CD4-positive, alpha-beta T cell treated with Interleukin-4 for 4 hours (primary cell): Measurements from ENCODE around the gene CNBP.
A peak's percentile ranks its signal among the peaks of the same experiment; 100 is the strongest.
"Not testable (repeated sequence)": the region's sequence is repeated elsewhere in the genome, so short reads cannot be mapped to it uniquely, and the experiment has no call there.

Source experiments
- DNase-seq: peaks from one replicate; pipeline ENCODE4 v3.0.0-alpha.2; 2020

Gene CNBP

DNA sequence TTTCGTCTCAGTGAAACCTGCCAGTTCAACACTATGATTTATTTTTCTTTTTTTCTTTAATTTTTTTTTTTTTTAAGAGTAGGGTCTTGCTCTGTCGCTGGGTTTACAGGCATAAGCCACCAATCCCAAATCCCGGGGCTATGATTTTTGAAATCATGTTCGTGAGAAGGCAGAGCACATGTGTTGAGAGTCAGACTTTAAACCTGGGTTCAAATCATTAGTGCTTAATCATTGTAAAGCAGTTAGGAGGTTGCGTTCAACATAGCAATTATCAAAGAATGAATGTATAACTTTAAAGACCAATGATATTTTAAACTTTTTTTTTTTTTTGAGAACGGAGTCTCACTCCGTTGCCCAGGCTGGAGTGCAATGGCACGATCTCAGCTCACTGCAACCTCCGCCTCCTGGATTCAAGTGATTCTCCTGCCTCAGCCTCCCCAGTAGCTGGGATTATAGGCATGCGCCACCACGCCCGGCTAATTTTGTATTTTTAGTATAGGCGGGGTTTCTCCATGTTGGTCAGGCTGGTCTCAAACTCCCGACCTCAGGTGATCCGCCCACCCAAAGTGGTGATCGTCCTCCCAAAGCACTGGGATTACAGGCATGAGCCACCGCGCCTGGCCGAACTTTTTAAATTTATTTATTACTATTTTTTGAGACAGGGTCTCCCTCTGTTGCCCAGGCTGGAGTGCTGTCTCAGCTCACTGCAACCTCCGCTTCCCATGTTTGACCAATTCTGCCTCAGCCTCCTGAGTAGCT lies 1.3 kb upstream of the CNBP start:
- not testable (repeated sequence) for DNase-seq

DNA sequence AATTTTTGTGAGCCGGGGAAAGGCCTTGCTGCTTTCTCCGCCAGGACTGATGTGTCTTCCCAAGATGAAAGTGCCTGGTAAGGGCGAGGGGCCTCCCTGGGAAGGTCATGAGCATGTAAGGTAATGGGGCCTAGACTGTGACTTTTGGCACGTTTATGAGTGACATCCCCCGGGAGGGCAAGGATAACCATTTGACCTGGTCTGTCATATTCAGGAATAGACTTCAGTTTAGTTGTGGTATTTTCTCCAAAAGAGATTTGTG lies 631 bp upstream of the CNBP start:
- DNase-seq, result no peak

DNA sequence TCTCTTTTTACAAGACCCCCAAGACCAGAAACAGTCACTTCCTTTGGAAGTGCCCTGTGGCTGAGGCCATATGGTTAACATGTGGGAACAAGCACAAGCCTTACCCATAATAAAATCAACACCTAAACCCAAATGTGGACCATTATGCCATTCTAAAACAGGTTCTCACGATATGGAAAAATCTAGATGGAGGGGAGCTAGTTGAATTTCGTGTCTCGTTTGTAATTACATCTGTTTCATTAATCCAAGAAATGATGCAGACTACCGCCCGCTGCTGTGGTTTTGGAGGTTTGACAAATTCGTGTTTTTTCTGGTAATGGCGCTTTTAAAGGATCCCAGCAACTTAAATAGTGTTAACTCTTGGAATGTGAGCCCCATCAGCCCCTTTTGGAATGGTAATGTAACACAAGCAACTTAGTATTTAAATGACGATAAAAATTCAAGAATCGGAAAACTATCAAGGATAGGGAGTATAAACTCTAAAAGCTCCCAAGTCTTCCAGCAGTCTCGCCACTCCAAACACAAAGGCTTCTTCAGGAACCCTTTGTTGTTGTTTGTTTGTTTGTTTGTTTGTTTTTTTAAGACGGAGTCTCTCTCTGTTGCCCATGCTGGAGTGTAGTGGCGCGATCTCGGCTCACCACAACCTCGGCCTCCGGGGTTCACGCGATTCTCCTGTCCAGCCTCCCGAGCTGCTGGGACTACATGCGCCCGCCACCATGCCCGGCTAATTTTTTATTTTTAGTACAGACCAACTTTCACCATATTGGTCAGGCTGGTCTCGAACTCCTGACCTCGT lies 1.1 kb downstream of the CNBP start:
- DNase-seq, result peak; percentile 26

DNA sequence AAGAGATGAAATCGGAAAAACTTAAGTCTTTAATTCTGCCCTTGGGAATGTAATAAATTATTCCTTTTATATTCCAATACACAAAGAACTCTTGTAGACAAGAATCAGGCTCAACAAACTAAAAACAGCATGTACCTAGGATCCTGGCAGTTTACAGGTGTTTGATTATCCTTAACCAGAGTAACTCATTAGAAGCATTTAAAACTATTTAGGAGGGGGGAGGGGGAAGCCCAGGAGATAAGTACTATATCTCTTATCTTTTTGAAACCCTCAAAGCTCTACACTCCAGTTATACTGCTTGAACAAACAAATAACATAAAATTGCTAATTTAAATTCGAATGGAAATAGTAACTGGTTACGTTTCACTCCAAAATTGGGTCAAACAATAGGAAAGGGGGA lies 1.9 kb downstream of the CNBP start:
- no peak for DNase-seq

DNA sequence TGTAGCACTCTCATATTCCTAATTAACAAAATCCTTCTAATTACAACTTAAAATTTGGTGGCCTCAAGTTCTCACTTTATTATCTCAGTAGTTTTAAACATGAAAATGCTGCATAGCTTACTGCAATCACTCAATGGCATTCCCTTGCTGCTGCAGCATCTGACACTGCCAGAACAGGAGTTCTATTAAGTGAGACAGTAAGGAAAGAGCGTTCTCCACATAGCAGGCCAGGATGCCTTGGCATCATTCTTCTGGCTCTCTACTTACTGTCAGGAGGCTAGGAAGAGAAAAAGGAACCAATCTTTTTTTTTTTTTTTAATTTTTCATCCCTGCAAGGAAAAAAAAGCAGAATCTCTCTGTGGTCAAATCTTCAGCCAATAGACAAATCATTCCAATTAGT lies 3.2 kb downstream of the CNBP start:
- DNase-seq, result no peak

DNA sequence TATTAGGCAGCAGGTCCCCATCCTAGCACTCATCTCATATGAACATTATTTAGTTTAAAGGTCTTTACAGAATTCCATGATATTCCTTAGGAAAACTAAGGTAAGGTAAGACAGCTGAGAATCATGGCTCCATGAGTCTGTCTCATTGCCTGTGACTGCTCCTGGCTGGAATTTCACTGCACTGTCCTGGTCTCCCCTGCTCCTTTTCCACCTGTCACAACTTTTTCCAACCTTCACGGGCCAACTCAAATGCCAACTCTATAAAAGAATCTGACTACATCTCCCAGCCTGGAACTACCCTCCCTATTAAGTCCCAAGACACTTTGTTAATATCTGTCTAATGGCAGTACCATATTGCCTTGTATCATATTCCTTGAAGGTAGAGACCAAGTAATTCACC lies 7.6 kb downstream of the CNBP start:
- no peak for DNase-seq

DNA sequence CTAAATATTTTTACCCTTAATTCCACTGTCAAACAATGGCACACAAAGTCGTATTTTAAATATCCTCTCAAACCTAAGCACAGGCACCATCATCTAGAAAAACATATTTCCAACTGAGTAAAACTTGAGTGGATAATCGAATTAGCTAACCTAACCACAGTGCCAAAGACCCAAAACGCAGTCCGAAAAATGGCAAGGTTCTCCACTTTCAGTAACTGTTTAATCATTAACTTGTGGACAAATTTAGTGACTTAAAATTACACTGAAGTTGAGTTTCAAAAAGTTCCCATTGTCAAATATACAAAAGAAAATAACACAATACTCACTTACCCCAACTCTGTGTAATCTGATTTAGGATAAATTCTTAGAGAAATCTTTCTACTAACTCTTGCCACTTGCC lies 10.0 kb downstream of the CNBP start:
- DNase-seq, result no peak

DNA sequence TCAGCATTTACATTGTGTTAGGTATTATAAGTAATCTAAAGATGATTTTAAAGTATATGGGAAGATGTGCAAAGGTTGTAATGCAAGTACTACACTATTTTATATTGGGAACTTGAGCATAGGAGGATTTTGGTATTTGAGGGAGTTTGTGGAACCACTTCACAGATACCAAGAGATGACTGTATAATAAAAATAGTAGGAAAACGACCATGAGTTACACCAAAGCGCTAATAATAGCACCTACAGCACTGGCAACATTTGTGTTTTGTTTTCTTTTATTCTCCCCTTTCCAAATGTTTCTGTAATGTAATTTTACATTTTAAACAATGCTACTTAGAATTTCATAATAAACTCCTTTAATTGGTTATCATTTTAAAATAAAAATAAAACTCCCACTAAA lies 10.5 kb downstream of the CNBP start:
- no peak for DNase-seq

DNA sequence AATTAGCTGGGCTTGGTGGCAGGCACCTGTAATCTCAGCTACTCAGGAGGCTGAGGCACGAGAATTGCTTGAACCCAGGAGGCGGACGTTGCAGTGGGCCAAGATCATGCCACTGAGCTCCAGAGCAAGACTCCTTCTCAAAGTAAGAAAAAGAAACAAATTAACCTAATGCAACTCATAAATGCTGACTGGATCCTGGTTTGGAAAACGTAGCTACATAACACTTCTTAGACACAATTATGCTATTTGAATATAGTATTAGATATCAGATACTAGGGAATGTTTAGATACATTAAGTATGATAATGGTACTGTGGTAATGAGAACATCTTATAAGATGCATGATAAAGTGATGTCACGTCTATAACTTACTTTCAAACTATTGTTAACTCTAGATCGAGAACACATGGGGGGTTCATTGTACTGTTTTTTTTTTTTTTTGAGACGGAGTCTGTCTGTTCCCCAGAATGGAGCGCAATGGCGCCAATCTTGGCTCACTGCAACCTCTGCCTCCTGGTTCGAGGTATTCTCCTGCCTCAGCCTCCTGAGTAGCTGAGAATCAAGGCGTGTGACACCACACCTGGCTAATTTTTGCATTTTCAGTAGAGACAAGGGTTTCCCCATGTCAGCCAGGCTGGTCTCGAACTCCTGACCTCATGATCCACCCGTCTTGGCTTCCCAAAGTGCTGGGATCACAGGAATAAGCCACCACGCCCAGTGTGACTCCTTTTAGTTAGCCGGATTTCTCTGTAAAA lies 16.9 kb downstream of the CNBP start:
- DNase-seq, result no peak

DNA sequence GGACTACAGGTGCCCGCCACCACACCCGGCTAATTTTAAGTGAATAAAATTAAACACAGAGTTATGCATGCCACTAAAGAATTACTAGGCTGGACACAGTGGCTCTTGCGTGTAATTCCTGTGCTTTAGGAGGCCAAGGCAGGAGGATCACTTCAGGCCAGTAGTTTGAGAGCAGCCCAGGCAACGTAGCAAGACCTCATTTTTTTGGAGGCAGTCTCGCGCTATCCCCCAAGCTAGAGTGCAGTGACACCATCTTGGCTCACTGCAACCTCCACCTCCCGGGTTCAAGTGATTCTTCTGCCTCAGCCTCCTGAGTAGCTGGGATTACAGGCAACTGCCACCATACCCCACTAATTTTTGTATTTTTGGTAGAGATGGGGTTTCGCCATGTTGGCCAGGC lies 18.1 kb downstream of the CNBP start:
- not testable (repeated sequence) for DNase-seq

DNA sequence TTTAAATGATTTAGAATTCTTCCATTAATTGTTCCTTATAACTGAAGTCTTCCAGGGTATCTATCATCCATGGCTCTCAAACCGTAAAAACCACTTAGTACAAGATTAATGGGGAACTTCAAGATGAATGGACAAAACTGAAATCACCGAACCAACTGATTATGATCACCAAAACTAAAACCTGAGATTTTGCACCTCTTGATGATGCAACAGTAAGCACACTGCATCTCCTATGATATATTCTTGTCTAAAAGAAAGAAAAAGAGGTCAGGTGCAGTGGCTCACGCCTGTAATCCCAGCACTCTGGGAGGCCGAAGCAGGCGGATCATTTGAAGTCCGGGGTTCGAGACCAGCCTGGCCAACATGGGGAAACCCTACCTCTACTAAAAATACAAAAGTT lies 19.2 kb downstream of the CNBP start:
- DNase-seq, result no peak

DNA sequence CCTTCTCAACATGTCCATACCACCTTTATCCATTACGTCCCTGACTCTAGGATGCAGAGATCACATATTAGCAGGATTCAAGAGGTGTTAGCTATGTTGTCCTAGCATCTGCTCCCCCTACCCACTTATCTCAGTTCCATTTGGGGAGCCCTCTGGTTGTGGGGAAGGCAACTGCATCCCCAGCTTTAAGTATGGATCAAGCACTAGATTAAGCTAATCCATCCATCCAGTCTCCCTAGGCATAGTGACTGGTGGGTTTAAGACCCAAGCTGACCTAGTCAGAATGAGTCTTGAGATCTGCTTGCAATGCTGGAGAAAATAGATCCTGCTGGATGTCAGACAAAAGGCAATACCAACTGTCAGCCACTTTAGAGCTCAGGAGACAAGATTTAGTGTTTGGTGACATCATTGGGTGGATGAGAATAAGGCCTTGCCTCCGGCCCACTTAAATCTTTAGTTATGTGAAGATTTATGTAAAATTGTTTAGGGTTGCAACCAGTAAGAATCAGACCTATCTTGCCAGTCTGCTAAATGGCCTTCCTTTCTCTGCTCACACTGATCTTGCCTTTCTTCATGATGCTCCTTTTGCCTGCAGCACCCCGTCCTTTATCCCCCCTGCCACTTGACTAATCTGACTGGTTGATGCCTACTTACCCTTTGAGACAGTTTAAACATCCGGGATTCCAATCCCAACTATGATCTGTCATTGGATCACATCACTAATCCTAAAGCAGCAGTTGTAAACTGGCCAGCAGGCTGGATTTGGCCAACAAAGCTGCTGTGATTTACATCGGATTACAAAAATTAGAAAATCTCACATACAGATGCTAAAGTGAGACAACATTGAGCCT lies 20.7 kb downstream of the CNBP start:
- no peak for DNase-seq

DNA sequence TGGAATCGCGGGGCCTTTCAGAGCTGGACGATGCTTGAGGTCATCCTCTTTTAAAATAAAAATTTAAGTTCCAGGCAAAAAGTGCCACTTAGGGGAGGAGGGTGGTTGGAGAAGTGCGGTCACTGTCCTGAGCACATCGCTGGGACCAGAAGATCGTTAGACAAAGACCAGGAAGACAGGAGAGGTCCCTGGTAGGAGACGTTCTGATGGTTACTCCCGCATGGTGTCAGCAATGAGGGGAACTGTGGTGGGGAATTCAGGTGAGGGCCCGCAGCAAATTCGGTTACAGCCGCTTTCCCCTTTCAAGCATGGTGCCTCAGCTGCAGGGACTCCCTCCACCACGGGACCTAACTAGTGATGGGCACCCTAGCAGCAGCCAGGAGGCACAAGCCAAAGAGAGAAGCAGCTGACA lies 21.8 kb downstream of the CNBP start:
- peak; percentile 12 for DNase-seq

DNA sequence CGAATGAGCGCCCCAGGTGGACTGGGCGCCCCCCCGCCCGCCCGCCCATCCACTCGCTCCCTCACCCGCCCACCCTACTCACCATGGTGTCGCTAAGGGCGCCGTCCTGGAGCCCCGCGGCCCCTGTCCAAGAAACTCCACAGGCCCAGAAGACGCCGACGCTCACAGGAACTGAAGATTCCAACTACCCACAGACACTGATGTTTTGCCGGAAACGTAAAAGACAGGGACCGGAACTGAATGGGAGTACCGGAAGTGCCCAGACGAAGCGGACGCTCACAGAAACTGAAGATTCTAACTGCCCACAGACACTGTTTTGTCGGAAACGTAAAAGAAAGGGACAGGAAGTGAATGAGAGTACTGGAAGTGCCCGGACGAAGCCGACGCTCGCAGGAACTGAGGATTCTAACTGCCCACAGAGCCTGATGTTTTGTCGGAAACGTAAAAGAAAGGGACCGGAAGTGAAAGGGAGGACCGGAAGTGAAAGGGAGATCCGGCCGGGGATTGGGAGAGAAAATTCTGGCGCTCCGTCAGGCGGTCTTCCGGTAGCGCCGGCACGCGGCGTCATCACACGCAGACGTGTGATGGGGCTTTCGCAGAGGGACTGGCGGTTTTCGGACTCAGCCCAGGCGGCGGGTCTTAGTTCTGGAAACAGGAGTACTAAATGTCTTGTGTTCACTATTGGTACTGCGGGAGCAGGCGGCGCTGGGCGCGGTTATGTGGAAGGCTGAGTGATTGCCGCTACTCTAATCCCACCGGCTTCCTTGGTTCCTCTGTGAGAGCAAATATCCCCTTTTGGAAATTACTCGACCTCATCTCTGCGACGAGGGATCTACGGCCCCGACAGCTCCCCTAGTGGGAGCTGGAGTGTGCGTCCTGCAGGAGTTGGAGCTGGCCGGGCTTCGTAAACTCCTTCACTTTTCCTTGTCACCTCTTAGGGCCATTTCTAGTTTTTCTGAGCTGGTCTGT lies 22.5 kb downstream of the CNBP start, which contains the start of gene ISY1:
ISY1 (minus strand) TSS at position 173 of the 969 bp plus-strand sequence; CDS start at position 85, 88 bp downstream.
- DNase-seq, result peak; percentile 94

DNA sequence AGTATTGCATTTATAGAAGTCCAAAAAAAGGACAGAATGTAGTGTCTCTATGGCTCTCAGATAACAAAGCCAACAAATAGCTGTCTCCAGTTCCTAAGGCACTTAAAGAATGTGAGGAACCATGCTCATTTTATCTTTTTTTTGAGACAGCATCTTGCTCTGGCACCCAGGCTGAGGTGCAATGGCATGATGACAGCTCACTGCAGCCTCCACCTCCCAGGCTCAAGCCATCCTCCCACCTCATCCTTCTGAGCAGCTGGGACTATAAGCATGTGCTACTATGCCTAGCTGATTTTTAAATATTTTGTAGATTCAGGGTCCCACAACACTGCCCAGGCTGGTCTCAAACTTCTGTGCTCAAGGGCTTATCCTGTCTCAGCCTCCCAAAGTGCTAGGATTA lies 38.9 kb downstream of the CNBP start:
- no peak for DNase-seq

DNA sequence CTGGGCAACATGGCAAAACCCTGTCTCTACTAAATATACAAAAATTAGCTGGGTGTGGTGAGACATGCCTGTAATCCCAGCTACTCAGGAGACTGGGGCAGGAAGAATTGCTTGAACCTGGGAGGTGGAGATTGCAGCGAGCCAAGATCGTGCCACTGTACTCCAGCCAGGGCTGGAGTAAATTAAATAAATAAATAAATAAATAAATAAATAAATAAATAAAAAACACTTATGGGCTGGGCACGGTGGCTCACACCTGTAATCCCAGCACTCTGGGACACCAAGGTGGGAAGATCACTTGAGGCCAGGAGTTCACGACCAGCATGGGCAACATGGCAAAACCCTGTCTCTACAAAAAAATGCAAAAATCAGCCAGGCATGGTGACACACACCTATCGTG lies 42.7 kb downstream of the CNBP start:
- DNase-seq, result not testable (repeated sequence)

DNA sequence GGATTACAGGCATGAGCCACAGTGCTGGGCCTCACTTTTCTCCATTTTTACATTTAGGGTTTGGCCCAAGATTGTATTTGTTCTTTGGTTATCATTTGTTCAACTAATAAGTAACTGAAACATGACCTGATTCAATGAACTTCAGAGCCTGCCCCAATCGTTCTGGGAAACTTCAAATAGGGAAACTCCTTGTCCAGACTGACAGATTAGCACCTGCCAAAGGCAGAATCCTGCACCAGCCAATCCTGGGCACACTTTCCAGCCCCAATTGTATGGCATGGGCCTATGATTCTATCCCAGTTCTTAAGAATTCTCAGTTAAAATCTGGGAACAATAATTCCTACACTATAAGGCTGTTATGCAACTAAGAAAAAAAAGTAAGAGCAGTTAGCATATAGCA lies 43.8 kb downstream of the CNBP start:
- no peak for DNase-seq

DNA sequence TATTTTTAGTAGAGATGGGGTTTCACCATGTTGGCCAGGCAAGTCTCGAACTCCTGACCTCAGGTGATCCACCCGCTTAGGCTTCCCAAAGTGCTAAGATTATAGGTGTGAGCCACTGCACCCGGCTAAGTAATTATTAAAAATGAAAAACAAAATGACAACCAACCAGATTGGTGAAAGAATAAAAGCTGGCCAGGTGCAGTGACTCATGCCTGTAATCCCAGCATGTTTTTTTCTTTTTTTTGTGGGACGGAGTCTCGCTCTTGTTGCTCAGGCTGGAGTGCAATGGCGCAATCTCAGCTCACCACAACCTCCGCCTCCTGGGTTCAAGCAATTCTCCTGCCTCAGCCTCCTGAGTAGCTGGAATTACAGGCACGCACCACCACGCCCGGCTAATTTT lies 47.4 kb downstream of the CNBP start:
- DNase-seq, result not testable (repeated sequence)

DNA sequence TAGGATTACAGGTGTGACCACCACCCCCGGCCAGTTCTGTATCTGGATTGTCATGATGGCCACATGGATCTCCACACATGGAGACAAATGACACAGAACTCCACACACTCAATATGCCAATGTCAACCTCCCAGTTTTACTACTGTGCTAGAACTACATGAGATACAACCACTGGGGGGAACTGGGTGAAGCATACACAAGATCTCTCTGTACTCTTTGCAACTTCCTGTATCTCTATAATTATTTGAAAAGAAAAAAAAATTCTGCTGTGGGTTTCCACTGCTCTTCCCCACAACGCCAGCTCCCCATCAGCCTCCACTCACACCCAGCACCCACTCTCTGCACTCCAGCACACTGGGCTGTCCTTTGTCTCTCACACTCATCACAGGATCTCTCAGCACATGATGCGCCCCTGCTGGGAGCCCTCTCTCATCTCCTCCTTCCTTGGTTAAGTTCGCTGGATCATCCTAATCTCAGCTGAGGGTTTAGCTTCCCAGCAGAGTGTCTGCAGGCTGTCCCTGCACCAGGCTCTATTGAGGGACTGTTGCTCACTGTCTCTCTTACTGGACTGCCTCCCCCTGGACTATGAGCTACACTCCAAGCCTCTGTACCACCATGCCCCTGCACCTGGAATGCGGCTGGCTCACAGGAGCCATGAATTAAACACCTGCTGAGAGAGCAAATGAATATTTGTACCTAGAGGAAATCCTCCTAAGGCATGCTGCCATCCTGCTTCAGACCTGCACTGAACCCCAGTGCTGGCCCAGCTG lies 51.4 kb downstream of the CNBP start:
- DNase-seq, result no peak

DNA sequence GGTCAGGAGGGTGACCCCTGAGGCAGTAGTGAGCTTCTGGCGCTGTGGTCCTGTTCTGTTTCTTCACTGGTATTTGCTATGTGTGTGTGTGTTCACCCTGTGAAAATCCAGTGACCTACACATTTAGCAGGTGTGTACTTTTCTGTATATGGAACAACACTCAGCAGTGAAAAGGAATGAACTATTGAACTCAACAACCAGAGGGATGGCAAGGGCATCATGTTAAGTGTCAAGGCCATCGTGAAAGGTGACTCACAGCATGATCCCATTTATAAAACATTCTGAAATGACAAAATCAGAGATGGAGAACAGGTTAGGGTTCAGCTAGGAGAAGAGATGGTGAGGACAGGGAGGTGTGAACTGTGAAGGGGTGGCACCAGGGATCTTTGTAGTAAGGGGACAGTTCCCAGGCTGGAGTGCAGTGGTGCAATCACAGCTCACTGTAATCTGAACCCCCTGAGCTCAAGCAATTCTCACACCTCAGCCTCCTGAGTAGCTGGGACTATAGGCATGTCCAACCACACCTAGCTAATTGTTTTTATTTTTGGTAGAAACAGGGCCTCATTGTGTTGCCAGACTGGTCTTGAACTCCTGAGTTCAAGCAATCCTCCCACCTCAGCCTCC lies 52.1 kb downstream of the CNBP start:
- DNase-seq, result no peak
